ENCODE data around the gene DDX46. TPM values are rescaled to one million over a fixed set of nuclear protein-coding genes. Genes with fewer than 3 reads are reported as not detected.
"Not testable (repeated sequence)": the region's sequence is repeated elsewhere in the genome, so short reads cannot be mapped to it uniquely, and the experiment has no call there.

Gene DDX46
- total and polyA plus RNA-seq, 7 experiments from 2014 or later: 18.0 to 72.5 (median 55.7) TPM

- no peaks in the 10 kb centered on the region for H3K9me3 Mint-ChIP-seq
- no peak overlapping the region for H3K27ac ChIP-seq (ENCODE audit: low read depth, low read length)
- no peaks in the 10 kb centered on the region for H3K9me3 ChIP-seq (ENCODE audit: control insufficient read depth in 2 of 3, low read length in 3 of 3)
- H3K4me3 Mint-ChIP-seq: no peak overlapping the region
- H3K27me3 ChIP-seq (ENCODE audit: control insufficient read depth in 2 of 2, insufficient read depth in 2 of 2, low read length in 2 of 2): no peaks in the 10 kb centered on the region
- ChIA-PET POLR2A (interaction anchor here (0.7 to 5.1 kb wide), 5 partner anchors 15 to 164 kb away, joined by 3 to 35 read pairs (median 3); partner anchors contain the start of genes DDX46 and PCBD2), CTCF (interaction anchor here (0.7 to 3.6 kb wide), 4 partner anchors 9 to 365 kb away, joined by 3 to 18 read pairs (median 3); partner anchors contain the start of gene DDX46)
- H3K36me3 ChIP-seq (ENCODE audit: control insufficient read depth in 2 of 3, insufficient read depth in 3 of 3, low read length in 3 of 3): peaks cover 0 to 8% (median 0%) of the 10 kb centered on the region in 3 experiments
- no peak for ATAC-seq
- DNase-seq: no peak
- no peak overlapping the region for H3K4me3 ChIP-seq (ENCODE audit: low read length)
- intact Hi-C loops (cut with micrococcal nuclease): no loop called here
- H3K27ac Mint-ChIP-seq: peak overlapping the region in 1 of 9 donors; percentile 28
- H3K36me3 Mint-ChIP-seq: peaks cover 0 to 4% (median 0%) of the 10 kb centered on the region in 5 donors
- H3K4me1 ChIP-seq (ENCODE audit: control insufficient read depth in 2 of 2, insufficient read depth in 2 of 2, low read length in 2 of 2): peaks cover 8 to 10% of the 10 kb centered on the region in 2 donors
- H3K4me1 Mint-ChIP-seq: peaks cover 9 to 34% (median 29%) of the 10 kb centered on the region in 7 donors
- H3K27me3 Mint-ChIP-seq: no peaks in the 10 kb centered on the region
These were observed 17.5 kb upstream of the DDX46 start for GRCh38 chr5:134741052-134741451.

GRCh38 chr5:134742134-134742533 lies 16.4 kb upstream of the DDX46 start:
- no peak for DNase-seq
- peaks cover 0 to 4% (median 0%) of the 10 kb centered on the region in 5 donors for H3K36me3 Mint-ChIP-seq
- Histone ChIP-seq H3K36me3 (ENCODE audit: control insufficient read depth in 2 of 3, insufficient read depth in 3 of 3, low read length in 3 of 3) (peaks cover 0 to 8% (median 0%) of the 10 kb centered on the region in 3 experiments), H3K4me3 (ENCODE audit: low read length) (no peak overlapping the region), H3K9me3 (ENCODE audit: control insufficient read depth in 2 of 3, low read length in 3 of 3) (no peaks in the 10 kb centered on the region), H3K27ac (ENCODE audit: low read depth, low read length) (no peak overlapping the region), H3K27me3 (ENCODE audit: control insufficient read depth in 2 of 2, insufficient read depth in 2 of 2, low read length in 2 of 2) (no peaks in the 10 kb centered on the region), H3K4me1 (ENCODE audit: control insufficient read depth in 2 of 2, insufficient read depth in 2 of 2, low read length in 2 of 2) (peaks cover 8 to 10% of the 10 kb centered on the region in 2 donors)
- intact Hi-C loops (cut with micrococcal nuclease): no loop called here
- no peaks in the 10 kb centered on the region for H3K9me3 Mint-ChIP-seq
- H3K4me3 Mint-ChIP-seq: no peak overlapping the region
- POLR2A ChIA-PET: no interaction called here
- CTCF ChIA-PET: interaction anchor here (0.7 kb wide), 1 partner anchor 793 kb away, joined by 3 read pairs; no protein-coding TSS in a partner anchor
- no peak for ATAC-seq
- no peaks in the 10 kb centered on the region for H3K27me3 Mint-ChIP-seq
- peaks cover 9 to 34% (median 29%) of the 10 kb centered on the region in 7 donors for H3K4me1 Mint-ChIP-seq
- no peak overlapping the region for H3K27ac Mint-ChIP-seq

GRCh38 chr5:134749415-134749814 lies 9.2 kb upstream of the DDX46 start:
- peak overlapping the region in 2 of 9 donors; percentile 43 to 60 for H3K27ac Mint-ChIP-seq
- H3K9me3 ChIP-seq (ENCODE audit: control insufficient read depth in 2 of 3, low read length in 3 of 3): no peaks in the 10 kb centered on the region
- ChIA-PET CTCF (no interaction called here), POLR2A (interaction anchor here (0.6 to 1.5 kb wide), 4 partner anchors 9 to 715 kb away, joined by 3 to 6 read pairs (median 4); partner anchors contain the start of genes CAMLG and DDX46)
- no peaks in the 10 kb centered on the region for H3K27me3 ChIP-seq (ENCODE audit: control insufficient read depth in 2 of 2, insufficient read depth in 2 of 2, low read length in 2 of 2)
- intact Hi-C loops (cut with micrococcal nuclease): no loop called here
- no peak overlapping the region for H3K27ac ChIP-seq (ENCODE audit: low read depth, low read length)
- no peak overlapping the region for H3K4me3 Mint-ChIP-seq
- H3K9me3 Mint-ChIP-seq: no peaks in the 10 kb centered on the region
- ATAC-seq: no peak
- peaks cover 0 to 8% (median 0%) of the 10 kb centered on the region in 5 donors for H3K36me3 Mint-ChIP-seq
- H3K4me1 Mint-ChIP-seq: peaks cover 0 to 4% (median 0%) of the 10 kb centered on the region in 7 donors
- no peak overlapping the region for H3K4me3 ChIP-seq (ENCODE audit: low read length)
- H3K4me1 ChIP-seq (ENCODE audit: control insufficient read depth in 2 of 2, insufficient read depth in 2 of 2, low read length in 2 of 2): no peaks in the 10 kb centered on the region
- no peaks in the 10 kb centered on the region for H3K27me3 Mint-ChIP-seq
- DNase-seq: no peak
- H3K36me3 ChIP-seq (ENCODE audit: control insufficient read depth in 2 of 3, insufficient read depth in 3 of 3, low read length in 3 of 3): peaks cover 0 to 3% (median 0%) of the 10 kb centered on the region in 3 experiments

- intact Hi-C loops (cut with micrococcal nuclease): loop anchor here (1.0 to 5.0 kb wide), 15 partner anchors 20 to 1891 kb away; partner anchors contain the start of genes C5orf24 (in 2 of the 2), CAMLG (in 2 of the 2), CDKN2AIPNL (in 2 of the 2) and SAR1B (in 2 of the 2)
- Mint-ChIP-seq H3K27me3 (no peaks in the 10 kb centered on the region), H3K36me3 (peaks cover 0 to 3% (median 0%) of the 10 kb centered on the region in 5 donors), H3K4me3 (peak overlapping the region; percentile 92 to 100 (median 99)), H3K9me3 (no peaks in the 10 kb centered on the region), H3K4me1 (peaks cover 20 to 41% (median 37%) of the 10 kb centered on the region in 7 donors), H3K27ac (peak overlapping the region; percentile 93 to 99 (median 97))
- H3K4me1 ChIP-seq (ENCODE audit: control insufficient read depth in 2 of 2, insufficient read depth in 2 of 2, low read length in 2 of 2): peaks cover 12 to 13% of the 10 kb centered on the region in 2 donors
- no peak for ATAC-seq
- H3K27ac ChIP-seq (ENCODE audit: low read depth, low read length): peak overlapping the region; percentile 46
- ChIA-PET CTCF (interaction anchor here (0.6 to 1.9 kb wide), 3 partner anchors 19 to 146 kb away, joined by 3 to 18 read pairs (median 4); partner anchors contain the start of genes CAMLG and PCBD2), POLR2A (interaction anchor here (1.0 to 4.2 kb wide), 5 partner anchors 9 to 146 kb away, joined by 3 to 32 read pairs (median 5); partner anchors contain the start of genes C5orf24 and CAMLG)
- H3K36me3 ChIP-seq (ENCODE audit: control insufficient read depth in 2 of 3, insufficient read depth in 3 of 3, low read length in 3 of 3): peaks cover 0 to 6% (median 0%) of the 10 kb centered on the region in 3 experiments
- no peaks in the 10 kb centered on the region for H3K9me3 ChIP-seq (ENCODE audit: control insufficient read depth in 2 of 3, low read length in 3 of 3)
- H3K27me3 ChIP-seq (ENCODE audit: control insufficient read depth in 2 of 2, insufficient read depth in 2 of 2, low read length in 2 of 2): no peaks in the 10 kb centered on the region
- H3K4me3 ChIP-seq (ENCODE audit: low read length): peak overlapping the region; percentile 75
- DNase-seq: no peak
These were observed 439 bp upstream of the DDX46 start for GRCh38 chr5:134758176-134758503.

- H3K27ac ChIP-seq (ENCODE audit: low read depth, low read length); H3K9me3 Mint-ChIP-seq; H3K4me3 Mint-ChIP-seq; ATAC-seq; H3K27me3 Mint-ChIP-seq; intact Hi-C loops (cut with micrococcal nuclease); POLR2A ChIA-PET; DNase-seq; H3K4me1 ChIP-seq (ENCODE audit: control insufficient read depth in 2 of 2, insufficient read depth in 2 of 2, low read length in 2 of 2); CTCF ChIA-PET; H3K9me3 ChIP-seq (ENCODE audit: control insufficient read depth in 2 of 3, low read length in 3 of 3); H3K4me3 ChIP-seq (ENCODE audit: low read length); H3K27me3 ChIP-seq (ENCODE audit: control insufficient read depth in 2 of 2, insufficient read depth in 2 of 2, low read length in 2 of 2); H3K4me1 Mint-ChIP-seq: not testable (repeated sequence)
- Mint-ChIP-seq H3K36me3 (peaks cover 0 to 25% (median 14%) of the 10 kb centered on the region in 5 donors), H3K27ac (peak overlapping the region in 1 of 9 donors; percentile 36)
- peaks cover 10 to 81% (median 19%) of the 10 kb centered on the region in 3 experiments for H3K36me3 ChIP-seq (ENCODE audit: control insufficient read depth in 2 of 3, insufficient read depth in 3 of 3, low read length in 3 of 3)
These were observed 9.1 kb downstream of the DDX46 start for GRCh38 chr5:134767528-134768291.

GRCh38 chr5:134769206-134769605 lies 10.6 kb downstream of the DDX46 start:
- H3K4me1 Mint-ChIP-seq: peaks cover 0 to 2% (median 0%) of the 10 kb centered on the region in 7 donors
- Histone ChIP-seq H3K4me1 (ENCODE audit: control insufficient read depth in 2 of 2, insufficient read depth in 2 of 2, low read length in 2 of 2) (no peaks in the 10 kb centered on the region), H3K27ac (ENCODE audit: low read depth, low read length) (no peak overlapping the region), H3K36me3 (ENCODE audit: control insufficient read depth in 2 of 3, insufficient read depth in 3 of 3, low read length in 3 of 3) (peaks cover 6 to 85% (median 22%) of the 10 kb centered on the region in 3 experiments), H3K9me3 (ENCODE audit: control insufficient read depth in 2 of 3, low read length in 3 of 3) (no peaks in the 10 kb centered on the region), H3K4me3 (ENCODE audit: low read length) (no peak overlapping the region), H3K27me3 (ENCODE audit: control insufficient read depth in 2 of 2, insufficient read depth in 2 of 2, low read length in 2 of 2) (no peaks in the 10 kb centered on the region)
- ChIA-PET POLR2A (no interaction called here), CTCF (interaction anchor here (0.6 to 0.7 kb wide), 2 partner anchors 169 to 899 kb away, joined by 3 read pairs; no protein-coding TSS in a partner anchor)
- no peak overlapping the region for H3K27ac Mint-ChIP-seq
- no peak for ATAC-seq
- H3K4me3 Mint-ChIP-seq: no peak overlapping the region
- peaks cover 0 to 28% (median 11%) of the 10 kb centered on the region in 5 donors for H3K36me3 Mint-ChIP-seq
- H3K27me3 Mint-ChIP-seq: no peaks in the 10 kb centered on the region
- DNase-seq: no peak
- no peaks in the 10 kb centered on the region for H3K9me3 Mint-ChIP-seq
- intact Hi-C loops (cut with micrococcal nuclease): no loop called here
